CD4-positive, alpha-beta T cell treated with Interleukin-12 subunit alpha and Interleukin-12 subunit beta, for 1 hour (primary cell): Measurements from ENCODE around the gene SCCPDH.
"Not testable (repeated sequence)": the region's sequence is repeated elsewhere in the genome, so short reads cannot be mapped to it uniquely, and the experiment has no call there.

Experiments
- DNase-seq: peaks from one replicate; pipeline ENCODE4 v3.0.0-alpha.2; 2020

SCCPDH gene

DNA sequence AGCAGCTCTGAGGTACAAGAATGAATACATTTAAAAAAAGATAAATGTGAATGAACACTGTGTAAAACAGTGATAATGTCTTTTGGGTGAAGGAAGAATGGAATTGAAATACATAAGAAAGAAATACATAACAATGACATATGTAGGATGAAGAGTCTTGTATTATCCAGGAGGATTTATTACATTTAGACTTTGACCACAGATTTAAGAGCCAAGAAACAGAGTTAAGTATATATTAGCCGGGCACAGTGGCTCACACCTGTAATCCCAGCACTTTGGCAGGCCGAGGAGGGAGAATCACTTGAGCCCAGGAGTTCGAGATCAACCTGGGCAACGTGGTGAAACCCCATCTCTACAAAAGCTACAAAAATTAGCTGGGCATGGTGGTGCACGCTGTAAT lies 79.7 kb downstream of the SCCPDH start:
- DNase-seq, result no peak

DNA sequence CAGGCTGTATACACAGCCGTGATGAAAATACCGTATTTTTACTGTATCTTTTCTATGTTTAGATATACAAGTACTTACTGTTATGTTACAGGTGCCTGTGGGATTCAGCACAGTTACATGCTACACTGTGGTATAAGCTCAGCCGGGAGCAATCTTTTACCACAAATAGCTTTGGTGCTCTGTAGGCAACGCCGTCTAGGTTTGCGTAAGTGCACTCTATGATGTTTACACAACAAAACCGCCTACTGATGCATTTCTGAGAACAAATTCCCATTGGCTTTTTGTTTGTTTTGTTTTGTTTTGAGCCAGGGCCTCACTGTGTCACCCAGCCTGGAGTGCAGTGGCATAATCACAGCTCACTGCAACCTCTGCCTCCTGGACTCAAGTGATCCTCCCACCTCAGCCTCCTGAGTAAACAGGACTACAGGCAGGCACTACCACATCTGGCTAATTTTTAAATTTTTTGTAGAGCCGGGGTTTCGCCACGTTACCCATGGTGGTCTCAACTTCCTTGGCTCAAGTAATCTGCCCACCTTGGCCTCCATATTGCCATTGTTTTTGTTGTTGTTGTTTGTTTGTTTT lies 81.0 kb downstream of the SCCPDH start:
- no peak for DNase-seq

- DNase-seq, result no peak
Observed at GRCh38 chr1:246809473-246809872, 85.3 kb downstream of the SCCPDH start.

DNA sequence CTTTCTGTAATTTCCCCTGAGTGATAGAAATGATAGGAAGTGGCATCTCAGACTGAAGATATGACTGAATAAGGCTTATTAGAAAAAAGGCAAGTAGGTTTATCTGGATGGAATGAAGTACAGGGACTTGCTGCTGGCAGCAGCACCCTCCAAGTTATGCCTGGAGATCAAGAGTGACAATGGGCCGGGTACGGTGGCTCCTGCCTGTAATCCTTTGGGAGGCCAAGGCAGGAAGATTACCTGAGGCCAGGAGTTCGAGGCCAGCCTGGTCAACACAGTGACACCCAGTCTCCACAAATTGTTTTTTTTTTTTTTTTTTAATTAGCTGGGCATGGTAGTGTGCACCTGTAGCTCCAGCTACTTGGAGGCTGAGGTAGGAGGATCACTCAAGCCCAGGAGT lies 87.8 kb downstream of the SCCPDH start:
- no peak for DNase-seq

DNA sequence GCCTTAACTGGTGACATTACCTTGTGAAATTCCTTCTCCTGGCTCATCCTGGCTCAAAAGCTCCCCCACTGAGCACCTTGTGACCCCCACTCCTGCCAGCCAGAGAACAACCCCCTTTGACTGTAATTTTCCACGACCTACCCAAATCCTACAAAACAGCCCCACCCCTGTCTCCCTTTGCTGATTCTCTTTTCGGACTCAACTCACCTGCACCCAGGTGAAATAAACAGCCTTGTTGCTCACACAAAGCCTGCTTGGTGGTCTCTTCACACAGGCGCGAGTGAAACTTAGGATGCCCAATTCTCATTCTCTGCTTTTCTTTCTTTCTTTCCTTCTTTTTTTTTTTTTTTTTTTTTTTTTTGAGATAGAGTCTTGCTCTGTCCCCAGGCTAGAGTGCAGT lies 89.1 kb downstream of the SCCPDH start:
- DNase-seq, result not testable (repeated sequence)

DNA sequence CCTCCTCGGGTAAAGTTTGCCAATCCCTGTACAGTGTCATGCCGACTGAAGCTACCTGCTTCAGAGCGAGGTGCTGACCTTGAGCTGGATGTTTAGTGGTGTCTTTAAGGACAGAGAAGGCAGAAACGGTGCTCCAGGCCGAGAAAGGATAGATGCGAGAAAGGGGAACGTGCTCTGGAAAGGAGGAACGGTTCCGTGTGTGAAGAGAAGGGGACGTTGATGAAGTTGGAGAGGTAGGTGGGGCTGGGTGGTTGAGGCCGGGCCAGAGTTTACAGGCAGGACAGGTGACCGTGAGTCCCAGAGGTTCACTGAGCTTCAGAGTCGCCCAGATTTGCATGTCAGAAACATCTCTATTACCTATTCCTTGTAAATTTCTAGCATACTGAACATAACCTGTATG lies 90.7 kb downstream of the SCCPDH start:
- no peak for DNase-seq

GRCh38 chr1:246815693-246816270 lies 91.6 kb downstream of the SCCPDH start:
- no peak for DNase-seq
